HEK293T (cell line): ENCODE measurements around the gene CTNNA2.

Experiments
- CTCF ChIA-PET: fragments of 350-600 bp; formaldehyde crosslinking; extraction: SDS; loops from one replicate; lab custom pipeline; 2021; ENCODE audit warnings: antibody characterized with exemption, inconsistent platforms; lab: Yijun Ruan, JAX
- POLR2A ChIA-PET: fragments of 350-600 bp; formaldehyde crosslinking; extraction: SDS; loops from one replicate; lab custom pipeline; 2020; ENCODE audit warnings: antibody characterized with exemption, inconsistent platforms; lab: Yijun Ruan, JAX
- DNase-seq: peaks from one replicate; pipeline ENCODE4 v3.0.0; 2012; ENCODE audit warnings: mixed read lengths; ENCODE audit errors: extremely low spot score
- ARNT ChIP-seq: fragments of 450-650 bp; IDR thresholded peaks from 2 replicates; pipeline ENCODE4 v1.6.1; 2017; ENCODE audit warnings: mild to moderate bottlenecking
- BHLHE40 ChIP-seq: fragments of 450-650 bp; IDR thresholded peaks from 2 replicates; pipeline ENCODE4 v1.6.1; 2016; ENCODE audit warnings: mild to moderate bottlenecking, moderate library complexity, borderline replicate concordance
- CTBP1 ChIP-seq: fragments of 450-650 bp; IDR thresholded peaks from 2 replicates; pipeline ENCODE4 v1.6.1; 2016; ENCODE audit warnings: borderline replicate concordance
- ELF4 ChIP-seq: fragments of 450-650 bp; IDR thresholded peaks from 2 replicates; pipeline ENCODE4 v1.6.1; 2017; ENCODE audit warnings: antibody characterized with exemption
- FOXA1 ChIP-seq: fragments of 450-650 bp; IDR thresholded peaks from 2 replicates; pipeline ENCODE4 v1.6.1; 2016; ENCODE audit warnings: mild to moderate bottlenecking
- FOXK2 ChIP-seq: fragments of 450-650 bp; IDR thresholded peaks from 2 replicates; pipeline ENCODE4 v1.6.1; 2016; ENCODE audit warnings: mild to moderate bottlenecking
- FOXM1 ChIP-seq: fragments of 450-650 bp; IDR thresholded peaks from 2 replicates; pipeline ENCODE4 v1.6.1; 2017; ENCODE audit warnings: mild to moderate bottlenecking, borderline replicate concordance
- HDGF ChIP-seq: fragments of 450-650 bp; IDR thresholded peaks from 2 replicates; pipeline ENCODE4 v1.6.1; 2017; ENCODE audit warnings: antibody characterized with exemption, borderline replicate concordance
- L3MBTL2 ChIP-seq: fragments of 450-650 bp; conservative IDR thresholded peaks from 2 replicates; pipeline ENCODE4 v1.6.1; 2016; ENCODE audit warnings: mild to moderate bottlenecking
- LEF1 ChIP-seq: fragments of 450-650 bp; IDR thresholded peaks from 2 replicates; pipeline ENCODE4 v1.6.1; 2017; ENCODE audit warnings: mild to moderate bottlenecking, borderline replicate concordance
- NFRKB ChIP-seq: fragments of 450-650 bp; IDR thresholded peaks from 2 replicates; pipeline ENCODE4 v1.6.1; 2016; ENCODE audit warnings: mild to moderate bottlenecking, moderate library complexity
- PKNOX1 ChIP-seq: fragments of 450-650 bp; IDR thresholded peaks from 2 replicates; pipeline ENCODE4 v1.6.1; 2016
- SP1 ChIP-seq: fragments of 450-650 bp; IDR thresholded peaks from 2 replicates; pipeline ENCODE4 v1.6.1; 2017
- SUZ12 ChIP-seq: fragments of 450-650 bp; IDR thresholded peaks from 2 replicates; pipeline ENCODE4 v1.6.1; 2016; ENCODE audit warnings: mild to moderate bottlenecking
- TARDBP ChIP-seq: fragments of 450-650 bp; IDR thresholded peaks from 2 replicates; pipeline ENCODE4 v1.6.1; 2016
- ZNF384 ChIP-seq: fragments of 450-650 bp; IDR thresholded peaks from 2 replicates; pipeline ENCODE4 v1.6.1; 2016

Gene CTNNA2

DNA sequence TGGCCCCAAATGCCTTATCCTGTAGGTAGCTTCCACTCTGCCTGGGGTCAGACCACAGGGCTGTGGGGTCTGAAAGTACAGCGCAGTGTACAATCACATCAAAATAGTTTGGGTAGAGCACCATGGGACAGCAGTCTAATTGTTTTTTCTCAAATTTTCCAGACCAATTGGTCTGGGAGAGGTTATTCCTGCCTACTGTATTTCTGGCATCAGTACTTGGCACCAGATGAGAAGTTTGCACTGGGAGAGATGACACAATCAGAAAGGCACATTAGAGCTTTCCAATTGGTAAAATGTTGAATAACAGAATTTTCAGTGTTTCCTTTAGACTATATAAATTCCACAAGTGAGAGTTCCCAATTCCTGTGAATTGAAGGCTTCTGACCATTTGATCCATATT is 822.6 kb downstream of the CTNNA2 start:
- ChIA-PET POLR2A (no interaction called here), CTCF (no interaction called here)
- TF ChIP-seq CTBP1, result no peak
- TF ChIP-seq ARNT, result no peak
- TF ChIP-seq FOXK2, result no peak
- no peak for TF ChIP-seq ZNF384
- TF ChIP-seq PKNOX1, result no peak
- TF ChIP-seq LEF1, result no peak
- TF ChIP-seq FOXA1, result no peak
- TF ChIP-seq HDGF, result no peak
- no peak for TF ChIP-seq TARDBP
- TF ChIP-seq BHLHE40, result no peak
- no peak for TF ChIP-seq SP1
- no peak for TF ChIP-seq SUZ12
- no peak for TF ChIP-seq ELF4
- TF ChIP-seq NFRKB, result no peak
- TF ChIP-seq L3MBTL2, result no peak
- TF ChIP-seq FOXM1, result no peak
- DNase-seq, result no peak

- no peak for TF ChIP-seq ZNF384
- no peak for TF ChIP-seq NFRKB
- TF ChIP-seq L3MBTL2, result no peak
- no peak for TF ChIP-seq PKNOX1
- TF ChIP-seq LEF1, result no peak
- TF ChIP-seq ELF4, result no peak
- TF ChIP-seq HDGF, result no peak
- no peak for TF ChIP-seq SUZ12
- TF ChIP-seq ARNT, result no peak
- TF ChIP-seq SP1, result no peak
- TF ChIP-seq BHLHE40, result no peak
- TF ChIP-seq FOXA1, result no peak
- no peak for TF ChIP-seq FOXM1
- TF ChIP-seq FOXK2, result no peak
- no peak for TF ChIP-seq TARDBP
- TF ChIP-seq CTBP1, result no peak
- no peak for DNase-seq
- ChIA-PET POLR2A (no interaction called here), CTCF (no interaction called here)
Observed at GRCh38 chr2:80338794-80339193, 825.9 kb downstream of the CTNNA2 start.

DNA sequence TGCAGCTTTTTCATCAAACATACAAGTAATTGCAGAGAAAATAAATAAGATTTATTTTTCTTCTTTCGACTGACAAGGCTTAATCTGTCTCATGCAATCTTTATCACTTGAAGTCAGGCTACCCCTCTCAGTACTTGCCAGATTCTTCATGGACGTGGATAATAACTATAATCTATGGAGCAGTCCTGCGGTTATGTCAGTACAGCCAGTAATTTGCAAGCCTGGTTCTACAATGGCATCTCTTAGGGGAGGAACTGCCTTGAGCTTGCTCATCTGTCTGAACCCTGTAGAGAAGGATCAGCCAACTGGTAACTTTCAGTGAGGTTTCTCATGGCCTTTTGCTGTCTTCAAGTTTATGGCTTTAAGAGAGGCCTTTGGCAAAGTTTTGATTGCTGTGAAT is 827.2 kb downstream of the CTNNA2 start:
- POLR2A ChIA-PET, result no interaction called here
- CTCF ChIA-PET, result interaction anchor here (0.7 kb wide), 1 partner anchor 20 kb away, joined by 3 read pairs; no protein-coding TSS in a partner anchor
- TF ChIP-seq BHLHE40 (no peak), ELF4 (no peak), ARNT (no peak), PKNOX1 (no peak), LEF1 (no peak), SUZ12 (no peak), L3MBTL2 (no peak), ZNF384 (no peak), SP1 (no peak), FOXK2 (no peak), NFRKB (no peak), HDGF (no peak), FOXM1 (no peak), FOXA1 (no peak)
- no peak for DNase-seq

GRCh38 chr2:80348078-80348477 is 835.2 kb downstream of the CTNNA2 start:
- TF ChIP-seq FOXK2, result no peak
- TF ChIP-seq NFRKB, result no peak
- TF ChIP-seq LEF1, result no peak
- no peak for TF ChIP-seq CTBP1
- no peak for TF ChIP-seq SUZ12
- TF ChIP-seq SP1, result no peak
- TF ChIP-seq BHLHE40, result no peak
- DNase-seq, result no peak
- ChIA-PET POLR2A (no interaction called here), CTCF (no interaction called here)

DNA sequence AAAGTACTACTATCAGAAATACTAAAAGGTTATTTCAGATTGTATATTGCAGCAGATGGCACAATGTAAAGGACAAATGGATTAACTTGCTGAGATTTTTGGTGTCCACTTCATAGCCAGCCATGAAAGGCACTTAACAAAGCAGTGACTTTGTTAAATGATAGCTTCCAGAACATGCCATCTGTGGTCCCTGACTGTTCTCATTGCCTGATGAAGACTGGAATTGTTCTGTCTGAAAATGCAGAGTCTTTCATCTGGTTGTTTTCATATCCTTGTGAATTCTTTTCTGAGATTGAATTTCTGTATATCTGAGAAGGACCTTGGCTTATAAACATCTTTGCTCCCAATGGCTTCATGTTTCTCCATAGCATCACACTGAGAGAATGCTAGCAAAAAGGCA is 836.1 kb downstream of the CTNNA2 start:
- no peak for DNase-seq
- ChIA-PET CTCF (no interaction called here), POLR2A (no interaction called here)
- TF ChIP-seq LEF1 (no peak), PKNOX1 (no peak), ARNT (no peak), ELF4 (no peak), HDGF (no peak), FOXM1 (no peak), FOXK2 (no peak), TARDBP (no peak), NFRKB (no peak), SP1 (no peak), FOXA1 (no peak), ZNF384 (no peak)

DNA sequence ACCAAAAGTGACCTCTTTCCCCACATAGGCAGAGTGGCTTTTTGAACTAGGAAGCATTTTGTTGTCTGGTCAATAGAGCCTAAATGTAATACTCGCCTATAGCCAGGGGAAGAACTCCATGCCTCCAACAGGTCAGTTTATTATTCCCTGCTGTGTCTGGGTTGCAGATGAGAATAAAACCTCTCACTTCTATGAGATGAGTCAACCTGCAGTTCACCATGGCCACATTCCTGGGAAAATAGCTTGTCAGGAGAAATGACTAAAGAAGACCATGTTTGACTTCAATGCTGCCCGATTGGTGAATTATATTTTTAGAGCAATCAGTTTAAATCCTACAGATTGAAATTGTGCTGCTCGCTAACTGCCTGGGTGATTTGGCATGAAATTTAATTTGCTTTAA is 838.4 kb downstream of the CTNNA2 start:
- CTCF ChIA-PET, result no interaction called here
- POLR2A ChIA-PET, result no interaction called here
- no peak for DNase-seq
- TF ChIP-seq ELF4 (no peak), ZNF384 (no peak), FOXA1 (no peak), NFRKB (no peak), FOXM1 (no peak), L3MBTL2 (no peak), TARDBP (no peak), CTBP1 (no peak), SP1 (no peak), FOXK2 (no peak), LEF1 (no peak), BHLHE40 (no peak), SUZ12 (no peak), ARNT (no peak), HDGF (no peak), PKNOX1 (no peak)
